A673 (cell line): Measurements from ENCODE around the gene ABCC5. TPM values are rescaled to one million over a fixed set of nuclear protein-coding genes. Genes with fewer than 3 reads are reported as not detected.

Source experiments
- BruUV-seq: library from RNA; stranded (reverse); fragments of 400-500 nt; replicated peaks from 2 replicates; lab custom pipeline; 2021; lab: Mats Ljungman, UMichigan
- CTCF ChIA-PET: fragments of 300-600 bp; sonication (Branson Sonifier 250); formaldehyde crosslinking; loops from one replicate; lab custom pipeline; 2022; ENCODE audit warnings: antibody characterized with exemption; lab: Charles Lee
- POLR2A ChIA-PET: fragments of 300-600 bp; sonication (Branson Sonifier 250); formaldehyde crosslinking; loops from one replicate; lab custom pipeline; 2022; ENCODE audit warnings: antibody characterized with exemption; ENCODE audit not compliant: low non-redundant PET; lab: Charles Lee
- DNase-seq: peaks from one replicate; pipeline ENCODE4 v3.0.0-alpha.2; 2015; ENCODE audit warnings: low spot score
- H3K27ac ChIP-seq: fragments of 200-600 bp; sonication (generic); 2 replicates; pipeline ENCODE4 v1.5.1; 2016; ENCODE audit warnings: mixed run types, low read depth, mild to moderate bottlenecking, mixed read lengths, antibody characterized with exemption, low read length; ENCODE audit not compliant: poor library complexity, severe bottlenecking
- H3K27me3 ChIP-seq: fragments of 200-600 bp; sonication (generic); replicated peaks from 2 replicates; pipeline ENCODE4 v1.6.1; 2017; ENCODE audit warnings: mixed run types, low read depth, mild to moderate bottlenecking, mixed read lengths, antibody characterized with exemption, low read length; ENCODE audit not compliant: insufficient read depth, poor library complexity
- H3K36me3 ChIP-seq: fragments of 200-600 bp; sonication (generic); 2 replicates; pipeline ENCODE4 v1.6.1; 2016; ENCODE audit warnings: mixed run types, mild to moderate bottlenecking, mixed read lengths, antibody characterized with exemption, low read length; ENCODE audit not compliant: insufficient read depth, poor library complexity, severe bottlenecking
- H3K4me1 ChIP-seq: fragments of 200-600 bp; sonication (generic); 2 replicates; pipeline ENCODE4 v1.6.1; 2017; ENCODE audit warnings: mixed run types, mild to moderate bottlenecking, mixed read lengths, antibody characterized with exemption, low read length; ENCODE audit not compliant: insufficient read depth, poor library complexity, severe bottlenecking
- H3K4me3 ChIP-seq: fragments of 200-600 bp; sonication (generic); 2 replicates; pipeline ENCODE4 v1.5.1; 2016; ENCODE audit warnings: low read depth, mixed run types, mild to moderate bottlenecking, mixed read lengths, low read length; ENCODE audit not compliant: poor library complexity, severe bottlenecking
- H3K9me3 ChIP-seq: fragments of 200-600 bp; sonication (generic); 2 replicates; pipeline ENCODE4 v1.6.1; 2016; ENCODE audit warnings: mixed run types, low read depth, mild to moderate bottlenecking, mixed read lengths, antibody characterized with exemption, low read length; ENCODE audit not compliant: poor library complexity, severe bottlenecking
- CTCF ChIP-seq: fragments of 300-800, 200-600 bp; sonication (generic); conservative IDR thresholded peaks from 2 replicates; pipeline ENCODE4 v1.5.1; 2017; ENCODE audit warnings: low read depth, mild to moderate bottlenecking, antibody characterized with exemption, low read length, moderate library complexity, mixed read lengths
- EZH2 ChIP-seq: fragments of 200-600 bp; sonication (generic); IDR thresholded peaks from 2 replicates; pipeline ENCODE4 v1.6.1; 2017; ENCODE audit warnings: borderline replicate concordance, low read depth, mild to moderate bottlenecking, mixed read lengths, antibody characterized with exemption, low read length; ENCODE audit not compliant: poor library complexity, severe bottlenecking
- intact Hi-C: fragments of 100-400 bp; cut with micrococcal nuclease; formaldehyde crosslinking; loops from one replicate; pipeline ENCODE4 v1.10.0; 2022; ENCODE audit not compliant: unreplicated experiment
- total RNA-seq: library from RNA; stranded (reverse); gene quantifications from 2 replicates; pipeline ENCODE4 v1.2.3, GENCODE V29; 2021

ABCC5 gene
- total RNA-seq, 1 experiment from 2014 or later, result 32.0 TPM

- H3K4me1 ChIP-seq, result no peaks in the 10 kb centered on the region
- CTCF ChIA-PET, result interaction anchor here (0.7 to 1.2 kb wide), 2 partner anchors 240 to 393 kb away, joined by 3 read pairs; no protein-coding TSS in a partner anchor
- H3K27ac ChIP-seq, result no peak overlapping the region
- H3K27me3 ChIP-seq, result no peaks in the 10 kb centered on the region
- intact Hi-C loops, result loop anchor here (5.0 kb wide), 2 partner anchors 121 to 646 kb away; partner anchors contain the start of gene ABCC5
- POLR2A ChIA-PET, result no interaction called here
- no peak for DNase-seq
- H3K4me3 ChIP-seq, result no peak overlapping the region
- H3K36me3 ChIP-seq, result no peaks in the 10 kb centered on the region
- H3K9me3 ChIP-seq, result no peaks in the 10 kb centered on the region
- no TSS peak for BruUV-seq
- TF ChIP-seq CTCF, result no peak
- no peak for TF ChIP-seq EZH2
Observed at GRCh38 chr3:183896610-183897009, 121.1 kb downstream of the ABCC5 start.

GRCh38 chr3:183896184-183896583 lies 121.5 kb downstream of the ABCC5 start:
- no peaks in the 10 kb centered on the region for H3K27me3 ChIP-seq
- intact Hi-C loops, result loop anchor here (5.0 kb wide), 2 partner anchors 121 to 646 kb away; partner anchors contain the start of gene ABCC5
- DNase-seq, result no peak
- TF ChIP-seq EZH2, result no peak
- TF ChIP-seq CTCF, result no peak
- ChIA-PET POLR2A (no interaction called here), CTCF (interaction anchor here (0.9 to 1.2 kb wide), 2 partner anchors 12 to 393 kb away, joined by 3 to 4 read pairs; partner anchors contain the start of gene PARL)
- H3K36me3 ChIP-seq, result no peaks in the 10 kb centered on the region
- H3K4me1 ChIP-seq, result no peaks in the 10 kb centered on the region
- no peak overlapping the region for H3K4me3 ChIP-seq
- H3K27ac ChIP-seq, result no peak overlapping the region
- H3K9me3 ChIP-seq, result no peaks in the 10 kb centered on the region
- BruUV-seq, result no TSS peak

DNA sequence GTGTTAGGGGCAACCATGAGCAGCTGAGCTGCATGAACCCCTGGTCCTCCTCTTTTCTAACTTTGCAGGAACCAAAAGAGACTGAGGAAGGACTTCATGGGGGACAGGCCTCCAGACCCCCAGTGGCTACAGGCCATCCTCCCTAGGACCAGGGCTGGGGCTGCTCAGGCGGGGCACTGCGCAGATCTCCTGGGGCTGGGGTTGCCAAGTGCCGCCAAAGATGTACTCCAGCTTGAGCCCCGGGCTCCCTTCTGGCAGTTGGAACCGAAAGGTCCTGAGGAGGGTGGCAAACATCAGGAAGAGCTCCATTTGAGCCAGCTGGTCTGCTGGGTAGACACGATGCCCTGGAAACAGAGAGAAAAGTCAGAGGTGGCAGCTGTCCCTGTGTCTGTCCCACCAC lies 121.9 kb downstream of the ABCC5 start:
- Histone ChIP-seq H3K9me3 (no peaks in the 10 kb centered on the region), H3K4me3 (no peak overlapping the region), H3K4me1 (no peaks in the 10 kb centered on the region), H3K36me3 (no peaks in the 10 kb centered on the region), H3K27ac (no peak overlapping the region), H3K27me3 (no peaks in the 10 kb centered on the region)
- CTCF ChIA-PET, result interaction anchor here (0.6 to 1.2 kb wide), 9 partner anchors 11 to 774 kb away, joined by 3 to 13 read pairs (median 4); partner anchors contain the start of genes ABCF3 and PARL
- TF ChIP-seq EZH2 (no peak), CTCF (no peak)
- intact Hi-C loops, result loop anchor here (1.0 to 5.0 kb wide), 5 partner anchors 122 to 647 kb away; partner anchors contain the start of genes ABCC5, ALG3 and EEF1AKMT4
- DNase-seq, result no peak
- no TSS peak for BruUV-seq
- POLR2A ChIA-PET, result no interaction called here
